Endothelial cell of umbilical vein (primary cell): Measurements from ENCODE around the gene LAMB4. TPM values are rescaled to one million over a fixed set of nuclear protein-coding genes. Genes with fewer than 3 reads are reported as not detected.
A peak's percentile ranks its signal among the peaks of the same experiment; 100 is the strongest.

Experiments used
- BruUV-seq: library from RNA; stranded (reverse); fragments of 400-500 nt; replicated peaks from 2 replicates; lab custom pipeline; 2021; lab: Mats Ljungman, UMichigan
- CTCF ChIA-PET: fragments of 300-600, 350-600 bp; sonication (Branson Sonifier 250); formaldehyde crosslinking; loops from one replicate; lab custom pipeline; 2021; ENCODE audit warnings: antibody characterized with exemption, inconsistent platforms; lab: Charles Lee
- POLR2A ChIA-PET: fragments of 300-600, 350-600 bp; sonication (Branson Sonifier 250); formaldehyde crosslinking; loops from one replicate; lab custom pipeline; 2021; ENCODE audit warnings: antibody characterized with exemption, inconsistent platforms; lab: Charles Lee
- DNase-seq: peaks from one replicate; pipeline ENCODE4 v3.0.0-alpha.2; 2011; ENCODE audit warnings: low read depth, low spot score
- FAIRE-seq: peaks from 2 replicates; lab custom pipeline; 2011; peaks lifted over from hg19 to GRCh38; lab: Jason Lieb, UNC
- H2AFZ ChIP-seq: 2 replicates; pipeline ENCODE4 v1.6.0; 2012; ENCODE audit warnings: low read depth, low read length, control low read depth, inconsistent platforms
- H3K27ac ChIP-seq: 2 replicates; pipeline ENCODE4 v1.5.1; 2011; ENCODE audit warnings: low read depth, mild to moderate bottlenecking, control low read depth, low read length, moderate library complexity; ENCODE audit not compliant: insufficient read depth
- H3K27me3 ChIP-seq, 2 experiments: 2 replicates each; pipeline versions ENCODE4 v1.6.0 to v1.6.1; 2011; ENCODE audit warnings: low read length in 2 of 2, mixed read lengths in 1 of 2; ENCODE audit not compliant: control insufficient read depth in 2 of 2, insufficient read depth in 2 of 2
- H3K36me3 ChIP-seq, 2 experiments: 2 replicates in 1 of 2; 3 replicates in 1 of 2; pipeline ENCODE4 v1.5.1; 2011; ENCODE audit warnings: low read length in 2 of 2, mild to moderate bottlenecking in 1 of 2, moderate library complexity in 1 of 2; ENCODE audit not compliant: control insufficient read depth in 2 of 2, insufficient read depth in 2 of 2; ENCODE audit errors: extremely low read depth in 1 of 2
- H3K4me1 ChIP-seq: 3 replicates; pipeline ENCODE4 v1.5.1; 2011; ENCODE audit warnings: mild to moderate bottlenecking, low read length; ENCODE audit not compliant: control insufficient read depth, insufficient read depth; ENCODE audit errors: extremely low read depth
- H3K4me2 ChIP-seq: 2 replicates; pipeline ENCODE4 v1.6.1; 2011; ENCODE audit warnings: low read length, control low read depth, mixed read lengths; ENCODE audit not compliant: insufficient read depth
- H3K4me3 ChIP-seq, 3 experiments: fragments of 200-600 bp in 1 of 3; sonication (generic), shearing (Covaris generic) in 1 of 3; replicated peaks in 1 of 3; 2 replicates each; pipeline ENCODE4 v1.5.1; 2011 to 2016; ENCODE audit warnings: control low read depth in 3 of 3, low read length in 3 of 3, mild to moderate bottlenecking in 2 of 3, inconsistent platforms in 1 of 3, low read depth in 1 of 3, moderate library complexity in 1 of 3; ENCODE audit not compliant: insufficient read depth in 1 of 3
- H3K79me2 ChIP-seq: 2 replicates; pipeline ENCODE4 v1.6.0; 2012; ENCODE audit warnings: low read length, inconsistent platforms; ENCODE audit not compliant: control insufficient read depth, insufficient read depth
- H3K9ac ChIP-seq: replicated peaks from 2 replicates; pipeline ENCODE3; 2011; ENCODE audit warnings: low read length, control low read depth; ENCODE audit not compliant: insufficient read depth; ENCODE audit errors: extremely low read depth
- H3K9me1 ChIP-seq: replicated peaks from 3 replicates; pipeline ENCODE4 v1.6.0; 2011; ENCODE audit warnings: mild to moderate bottlenecking, low read length; ENCODE audit not compliant: control insufficient read depth, insufficient read depth; ENCODE audit errors: extremely low read depth
- H3K9me3 ChIP-seq: replicated peaks from 2 replicates; pipeline ENCODE4 v1.5.1; 2012; ENCODE audit warnings: low read length, inconsistent platforms; ENCODE audit not compliant: control insufficient read depth, insufficient read depth
- H4K20me1 ChIP-seq: replicated peaks from 2 replicates; pipeline ENCODE3; 2011; ENCODE audit warnings: mild to moderate bottlenecking, low read length; ENCODE audit not compliant: control insufficient read depth, insufficient read depth; ENCODE audit errors: extremely low read depth
- CTCF ChIP-seq, 2 donors: IDR thresholded peaks; 1 replicate in 1 of 2; 2 replicates in 1 of 2; pipeline ENCODE4 v1.5.1; 2011; ENCODE audit warnings: low read length in 2 of 2, mild to moderate bottlenecking in 2 of 2, moderate library complexity in 2 of 2, control low read depth in 1 of 2, inconsistent platforms in 1 of 2, low read depth in 1 of 2; ENCODE audit not compliant: insufficient read depth in 1 of 2; ENCODE audit errors: extremely low read depth in 1 of 2
- EZH2 ChIP-seq: IDR thresholded peaks from 2 replicates; pipeline ENCODE4 v1.6.1; 2012; ENCODE audit warnings: borderline replicate concordance, low read depth, mild to moderate bottlenecking, moderate library complexity, low read length, inconsistent platforms; ENCODE audit not compliant: severe bottlenecking
- FOS ChIP-seq: IDR thresholded peaks from 2 replicates; pipeline ENCODE4 v1.6.1; 2011; ENCODE audit warnings: mild to moderate bottlenecking, low read length, moderate library complexity, borderline replicate concordance; ENCODE audit not compliant: insufficient read depth
- GATA2 ChIP-seq: IDR thresholded peaks from 2 replicates; pipeline ENCODE4 v1.7.0; 2011; ENCODE audit warnings: low read depth, mild to moderate bottlenecking, moderate library complexity, mixed read lengths, low read length; ENCODE audit not compliant: insufficient read length, insufficient read depth
- JUN ChIP-seq: IDR thresholded peaks from 2 replicates; pipeline ENCODE4 v1.6.1; 2011; ENCODE audit warnings: borderline replicate concordance, low read depth; ENCODE audit not compliant: insufficient read length, insufficient read depth
- MAX ChIP-seq: IDR thresholded peaks from 2 replicates; pipeline ENCODE4 v1.6.1; 2011; ENCODE audit not compliant: insufficient read depth, insufficient read length
- MYC ChIP-seq: IDR thresholded peaks from one replicate; pipeline ENCODE4 v1.6.1; 2011; ENCODE audit warnings: mild to moderate bottlenecking, low read depth, low read length
- POLR2A ChIP-seq: IDR thresholded peaks from 2 replicates; pipeline ENCODE4 v1.6.1; 2012; ENCODE audit warnings: low read depth, mild to moderate bottlenecking, control low read depth, low read length
- POLR2AphosphoS5 ChIP-seq: IDR thresholded peaks from 2 replicates; pipeline ENCODE4 v1.6.1; 2012; ENCODE audit warnings: low read depth, mild to moderate bottlenecking, control low read depth, low read length, moderate library complexity; ENCODE audit not compliant: insufficient read depth
- dilution Hi-C: fragments of 300-500 bp; cut with MboI; formaldehyde crosslinking; loops from one replicate; pipeline ENCODE4 v1.15.0; 2019; ENCODE audit warnings: low sequenced_read_pairs; ENCODE audit not compliant: extremely low pct_ligation_motif_present
- intact Hi-C: fragments of 100-400 bp; cut with micrococcal nuclease; formaldehyde crosslinking; loops from one replicate; pipeline ENCODE4 v1.10.0; 2022
- polyA plus RNA-seq, 4 experiments: library from polyadenylated mRNA; depleted of rRNA in 3 of 4; stranded (reverse) in 3 of 4; unstranded in 1 of 4; fragments of >200 nt; gene quantifications; 2 replicates each; pipeline versions ENCODE4 v1.2.1 to v1.2.3, GENCODE V29; 2011 to 2012; ENCODE audit warnings: missing spikeins in 1 of 4
- total RNA-seq: library from RNA; stranded (reverse); gene quantifications from 2 replicates; pipeline ENCODE4 v1.2.3, GENCODE V29; 2021

The LAMB4 gene
- total and polyA plus RNA-seq, 2 donors (not counting 3 experiments of a cell fraction or from before 2014, with no cell fraction given): 0.15 to 0.20 TPM

GRCh38 chr7:108004220-108005142, 125.7 kb downstream of the LAMB4 start:
- Histone ChIP-seq H3K4me2 (peak overlapping the region; percentile 89), H3K9me1 (no peaks in the 10 kb centered on the region), H3K27ac (peak overlapping the region; percentile 99), H3K4me1 (peaks cover 30% of the 10 kb centered on the region), H2AFZ (peak overlapping the region; percentile 47), H3K4me3 (peak overlapping the region in 1 of 3 experiments; percentile 24), H3K27me3 (no peaks in the 10 kb centered on the region), H3K9me3 (no peaks in the 10 kb centered on the region), H4K20me1 (no peaks in the 10 kb centered on the region), H3K79me2 (peaks cover 32% of the 10 kb centered on the region), H3K9ac (peak overlapping the region; percentile 17), H3K36me3 (peaks cover 0 to 2% of the 10 kb centered on the region in 2 experiments)
- no TSS peak for BruUV-seq
- intact Hi-C loops (loop anchor here (5.0 kb wide), 1 partner anchor 418 kb away; no protein-coding TSS in a partner anchor), dilution Hi-C loops (loop anchor here (5.0 kb wide), 1 partner anchor 143 kb away; no protein-coding TSS in a partner anchor)
- CTCF ChIA-PET: interaction anchor here (1.1 to 13.4 kb wide), 5 partner anchors 9 to 141 kb away, joined by 3 to 284 read pairs (median 13); no protein-coding TSS in a partner anchor
- DNase-seq: peak; percentile 72
- POLR2A ChIA-PET: interaction anchor here (4.7 kb wide), 1 partner anchor 11 kb away, joined by 49 read pairs; no protein-coding TSS in a partner anchor
- TF ChIP-seq EZH2: no peak
- TF ChIP-seq POLR2AphosphoS5: peak; percentile 30
- TF ChIP-seq POLR2A: peak; percentile 10
- FAIRE-seq: peak; percentile 94

DNA sequence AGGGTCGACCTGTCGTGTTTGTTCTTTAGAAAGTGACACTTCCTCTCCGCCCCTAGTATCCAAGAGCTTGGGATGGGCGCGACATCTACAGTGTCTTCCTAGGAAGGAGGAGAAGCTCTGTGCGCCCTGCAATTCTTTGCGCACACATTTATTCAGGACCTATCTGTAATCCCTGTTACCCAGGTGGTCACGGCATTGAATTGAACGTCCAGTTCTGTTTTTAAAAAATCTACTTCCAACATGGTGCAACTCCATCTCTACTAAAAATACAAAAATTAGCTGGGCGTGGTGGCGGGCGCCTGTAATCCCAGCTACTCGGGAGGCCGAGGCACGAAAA, 126.6 kb downstream of the LAMB4 start:
- dilution Hi-C loops: loop anchor here (5.0 kb wide), 1 partner anchor 144 kb away; no protein-coding TSS in a partner anchor

More for the DNA sequence above, 126.6 kb downstream of the LAMB4 start:
- FAIRE-seq (peak; percentile 8), DNase-seq (no peak)
- Histone ChIP-seq H3K9me3 (no peaks in the 10 kb centered on the region), H4K20me1 (no peaks in the 10 kb centered on the region), H3K9me1 (no peaks in the 10 kb centered on the region), H2AFZ (peak overlapping the region; percentile 25), H3K27me3 (no peaks in the 10 kb centered on the region), H3K9ac (peak overlapping the region; percentile 97), H3K4me2 (peak overlapping the region; percentile 89), H3K4me1 (peaks cover 39% of the 10 kb centered on the region), H3K27ac (peak overlapping the region; percentile 99), H3K79me2 (peaks cover 41% of the 10 kb centered on the region), H3K36me3 (peaks cover 0 to 5% of the 10 kb centered on the region in 2 experiments), H3K4me3 (peak overlapping the region; percentile 84 to 95 (median 90))
- intact Hi-C loops: loop anchor here (1.0 to 5.0 kb wide), 4 partner anchors 8 to 419 kb away; no protein-coding TSS in a partner anchor
- ChIA-PET CTCF (interaction anchor here (1.2 to 13.4 kb wide), 5 partner anchors 8 to 494 kb away, joined by 3 to 284 read pairs (median 13); no protein-coding TSS in a partner anchor), POLR2A (interaction anchor here (1.0 to 4.7 kb wide), 2 partner anchors 8 to 12 kb away, joined by 4 to 49 read pairs; no protein-coding TSS in a partner anchor)
- no peak for TF ChIP-seq JUN
- TF ChIP-seq MYC: no peak
- TF ChIP-seq FOS: no peak
- TF ChIP-seq GATA2: no peak
- TF ChIP-seq CTCF (IDR thresholded peaks at IDR 0.05; ENCODE audit: extremely low read depth in 1 of 2, insufficient read depth in 1 of 2, low read depth in 1 of 2, low read length in 2 of 2): no peak
- no peak for TF ChIP-seq POLR2AphosphoS5
- no peak for TF ChIP-seq POLR2A
- TF ChIP-seq EZH2: no peak
- TF ChIP-seq MAX: no peak
- no TSS peak for BruUV-seq
